GM19023 (cell line): ENCODE results near the gene TNS1.
"Not testable (repeated sequence)": the region's sequence is repeated elsewhere in the genome, so short reads cannot be mapped to it uniquely, and the experiment has no call there.

Source experiments
- ATAC-seq: cut with Tn5 transposase; IDR thresholded peaks from one replicate; pipeline ENCODE4 v1.9.1; 2021; ENCODE audit warnings: mild to moderate bottlenecking, moderate library complexity; ENCODE audit not compliant: unreplicated experiment

Gene TNS1

DNA sequence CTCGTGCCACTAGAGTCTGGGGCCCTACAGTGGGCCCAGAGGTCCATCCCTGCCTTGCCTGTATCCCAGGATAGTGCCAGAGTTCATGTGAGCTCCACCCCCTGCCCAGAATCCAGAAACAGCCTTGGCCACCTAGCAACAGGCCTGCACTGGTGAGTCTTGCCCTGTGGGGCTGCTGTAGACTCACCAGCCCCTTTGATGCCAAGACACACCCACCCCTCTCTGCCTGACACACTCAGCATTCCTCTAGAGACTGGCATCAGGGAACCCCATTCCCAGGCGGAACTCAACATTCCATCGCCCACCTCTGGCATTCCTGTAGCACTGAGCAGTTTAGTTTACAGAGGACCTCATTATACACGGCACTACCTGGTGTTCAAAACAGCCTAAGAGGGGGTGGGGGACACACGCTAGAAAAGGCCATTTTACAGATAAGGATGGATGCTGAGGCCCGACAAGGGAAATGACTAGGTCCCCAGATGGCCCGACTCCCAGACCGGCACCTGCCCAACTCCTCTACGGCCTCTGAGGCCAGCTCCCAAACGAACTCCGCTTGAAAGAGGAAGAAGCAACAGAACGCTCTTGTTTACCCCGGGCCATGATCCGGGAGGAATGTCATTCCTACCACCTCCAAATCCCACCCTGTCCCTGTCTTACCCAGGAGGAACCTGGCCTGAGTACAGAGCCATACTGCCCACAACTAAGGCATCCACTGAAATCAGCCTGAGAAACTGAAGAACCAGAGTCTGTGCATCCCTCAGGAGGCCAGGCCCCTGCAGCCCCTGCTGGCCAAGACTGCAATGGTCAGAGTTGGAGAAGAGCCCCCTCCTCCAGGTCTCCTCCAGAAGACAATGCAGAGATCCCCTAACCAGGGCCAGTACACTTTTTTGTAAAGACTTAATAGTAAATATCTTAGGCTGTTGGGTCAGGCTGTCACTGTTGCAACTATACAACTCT, 180.2 kb downstream of the TNS1 start:
- no peak for ATAC-seq

DNA sequence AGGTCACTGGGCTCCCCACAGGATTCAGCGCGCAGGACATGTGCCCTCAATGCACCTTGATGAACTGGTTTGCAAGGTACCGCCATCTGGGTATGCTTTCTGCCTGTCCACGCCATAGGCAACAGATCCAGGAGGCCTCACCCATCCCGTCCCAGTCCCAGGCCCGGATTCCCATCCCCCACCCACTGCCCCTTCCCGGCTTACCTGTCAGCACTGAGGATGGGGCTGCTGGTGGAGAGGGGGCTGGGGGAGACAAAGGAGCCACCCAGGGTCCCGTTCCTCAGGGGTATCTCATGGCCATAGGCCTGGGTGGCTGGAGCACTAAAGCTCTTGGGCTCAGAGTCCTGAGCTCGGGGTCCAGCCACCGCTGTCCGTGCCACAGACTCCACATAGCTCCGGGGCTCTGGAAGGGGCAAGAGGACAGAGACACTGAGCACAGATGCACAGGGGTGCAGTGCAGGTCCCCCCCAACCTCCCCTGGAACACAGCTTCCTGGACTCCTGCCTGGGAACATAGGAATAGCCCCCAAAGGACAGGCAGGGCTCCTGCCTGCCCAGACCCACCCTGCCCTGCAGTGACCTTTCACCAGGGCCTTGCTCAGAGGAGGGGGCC, 181.2 kb downstream of the TNS1 start:
- ATAC-seq: no peak

DNA sequence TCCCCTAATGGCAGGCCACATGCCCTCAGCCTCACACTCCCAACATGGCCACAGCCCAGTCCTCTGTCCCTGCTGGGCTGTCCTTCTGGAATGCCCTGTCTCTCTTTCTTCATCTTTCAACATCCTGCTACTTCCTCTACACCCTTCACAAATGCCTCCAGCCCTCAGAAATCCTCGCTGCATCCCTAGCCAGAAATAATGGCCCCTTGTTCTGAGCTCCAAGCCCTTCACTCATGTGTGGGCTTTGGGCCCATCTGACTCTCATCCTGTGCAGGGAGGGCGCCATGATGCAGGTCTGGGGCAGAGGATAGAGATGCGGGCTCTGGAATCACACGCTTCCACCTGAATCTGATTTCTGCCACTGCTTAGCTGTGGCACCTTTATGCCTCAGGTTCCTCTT, 181.9 kb downstream of the TNS1 start:
- ATAC-seq: no peak

DNA sequence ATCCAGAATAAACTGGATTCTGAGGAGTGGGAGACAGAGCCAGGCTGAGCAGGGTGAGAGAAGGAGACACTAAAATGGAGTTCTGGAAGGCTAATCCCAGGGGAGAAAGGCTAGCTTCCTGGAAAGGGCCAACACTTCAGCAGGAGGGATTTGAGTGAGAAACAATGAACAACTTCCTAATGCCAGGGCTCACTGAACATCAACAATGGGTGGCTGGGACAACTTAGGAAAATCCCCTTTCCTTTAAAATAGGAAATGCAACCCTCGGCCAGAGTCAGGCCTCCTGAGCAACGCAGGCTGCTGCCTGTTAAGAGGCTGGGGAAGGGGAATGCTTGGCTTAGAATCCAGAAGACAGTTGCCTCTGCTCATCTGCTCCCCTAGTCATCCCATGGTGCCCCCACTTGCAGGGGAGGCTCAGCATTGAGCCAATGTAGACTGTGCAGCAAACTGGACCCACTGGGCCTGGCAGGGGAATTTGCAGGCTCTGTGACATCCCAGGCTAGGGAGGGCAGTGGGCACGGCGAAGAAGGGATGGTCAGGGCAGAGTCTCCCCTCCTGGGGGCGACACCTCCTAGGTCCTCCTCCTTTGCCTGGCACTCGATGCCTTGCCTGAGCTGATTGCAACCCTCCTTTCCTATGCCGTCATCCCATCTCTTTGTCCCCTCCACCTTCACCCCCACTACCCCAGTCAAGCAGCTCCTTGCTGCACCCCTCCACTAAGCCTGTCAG, 182.5 kb downstream of the TNS1 start:
- no peak for ATAC-seq

DNA sequence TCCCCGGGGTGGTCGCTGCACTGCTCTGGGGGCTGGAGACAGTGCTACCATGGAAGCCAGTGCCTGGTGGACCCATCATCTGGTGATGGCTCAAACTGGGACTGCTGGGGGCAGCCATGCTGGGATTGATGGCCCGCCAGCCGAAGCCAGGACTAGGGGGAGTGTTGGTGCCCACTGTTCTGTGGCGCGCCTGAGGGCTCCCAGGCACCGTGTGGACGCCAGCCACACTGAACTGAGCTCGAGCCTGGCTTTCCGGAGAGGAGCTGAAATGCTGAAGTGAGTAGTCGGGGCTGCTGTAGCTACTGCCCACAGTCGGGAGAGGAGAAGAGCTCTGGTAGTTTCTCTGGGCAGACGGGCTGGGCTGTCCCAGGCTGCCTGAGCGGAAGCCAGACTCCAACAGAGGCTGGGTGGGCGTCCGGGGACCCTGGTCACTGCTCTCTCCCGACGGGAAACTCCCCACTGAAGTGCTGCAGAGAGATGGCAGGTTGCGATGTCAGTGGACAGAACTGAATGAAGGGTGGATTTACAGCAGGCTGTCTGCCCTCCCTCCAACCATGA, 184.4 kb downstream of the TNS1 start:
- ATAC-seq: no peak

DNA sequence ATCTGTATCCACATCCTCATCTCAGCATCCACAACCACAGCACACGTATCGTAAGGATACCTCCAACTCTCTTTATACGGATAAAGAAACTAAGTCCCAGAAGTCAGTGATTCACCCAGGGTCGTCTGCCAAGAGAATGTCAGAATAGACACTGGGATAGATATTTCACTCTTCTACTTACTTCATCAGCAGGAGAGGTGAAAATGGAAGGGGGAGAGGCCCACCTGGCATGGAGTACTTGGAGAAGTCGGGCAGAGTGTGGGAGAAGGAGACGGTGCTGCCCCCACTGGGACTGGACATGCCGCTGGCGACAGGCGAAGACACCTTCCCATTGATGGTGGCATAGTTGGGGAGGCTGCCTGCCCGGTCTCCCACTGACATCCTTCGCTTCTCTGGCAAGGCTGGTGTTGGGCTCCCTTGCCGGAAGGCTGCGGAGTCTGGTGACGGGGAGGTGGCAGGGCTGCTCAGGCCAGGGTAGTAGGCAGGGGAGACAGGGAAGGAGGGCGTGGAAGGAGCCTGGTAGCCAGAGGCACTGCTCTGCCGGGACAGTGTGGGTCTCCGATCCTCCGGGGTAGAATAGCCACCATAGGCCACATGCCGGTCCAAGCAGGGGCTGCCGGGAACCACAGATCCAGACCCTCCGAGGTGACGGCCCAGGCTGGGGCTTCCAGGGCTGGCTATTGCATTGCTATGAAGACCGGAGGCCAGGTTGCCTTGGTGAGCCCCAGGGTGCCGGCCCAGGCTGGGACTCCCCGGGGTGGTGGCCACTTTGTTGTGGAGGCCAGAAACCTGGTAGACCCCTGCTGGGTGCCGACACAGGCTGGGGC, 185.1 kb downstream of the TNS1 start:
- no peak for ATAC-seq

DNA sequence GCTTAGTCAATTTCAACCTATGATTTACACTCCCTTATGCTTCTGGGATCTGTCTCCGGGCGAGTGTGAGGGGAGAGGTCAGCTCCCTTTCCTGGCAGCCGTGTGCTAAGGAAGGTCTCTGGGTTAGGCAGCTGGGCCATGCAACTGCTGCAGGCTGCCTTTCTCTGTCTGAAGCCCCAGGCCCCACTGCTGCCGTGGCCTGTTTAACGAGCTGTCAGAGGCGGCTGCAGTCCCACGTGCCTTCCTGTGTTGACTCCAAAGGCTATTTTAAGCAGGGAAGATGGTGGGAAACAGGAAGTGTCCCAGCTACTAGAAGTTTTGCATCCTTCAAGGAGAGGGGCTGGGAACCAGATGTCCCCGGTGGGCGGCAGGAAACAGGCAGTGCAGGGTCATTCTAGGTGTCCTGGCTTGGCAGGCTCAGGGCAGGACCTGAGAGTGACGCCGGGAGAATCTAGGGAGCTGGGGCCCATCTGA, 186.4 kb downstream of the TNS1 start:
- ATAC-seq: no peak

DNA sequence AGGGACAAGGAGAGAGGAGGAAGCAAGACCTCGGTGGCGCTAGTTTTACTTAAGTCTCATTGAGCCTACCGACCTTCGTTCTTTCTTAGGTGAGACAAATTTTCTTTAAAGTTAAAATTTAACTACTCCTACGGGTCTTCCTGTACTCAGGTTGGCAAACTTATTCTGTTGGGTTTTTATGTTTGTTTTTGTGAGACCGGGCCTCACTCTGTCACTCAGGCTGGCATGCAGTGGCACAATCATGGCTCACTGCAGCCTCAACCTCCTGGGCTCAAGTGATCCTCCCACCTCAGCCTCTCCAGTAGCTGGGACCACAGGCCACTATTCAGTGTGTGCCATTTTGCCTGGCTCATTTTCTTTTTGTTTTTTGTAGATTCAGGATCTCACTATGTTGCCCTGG, 189.0 kb downstream of the TNS1 start:
- no peak for ATAC-seq

DNA sequence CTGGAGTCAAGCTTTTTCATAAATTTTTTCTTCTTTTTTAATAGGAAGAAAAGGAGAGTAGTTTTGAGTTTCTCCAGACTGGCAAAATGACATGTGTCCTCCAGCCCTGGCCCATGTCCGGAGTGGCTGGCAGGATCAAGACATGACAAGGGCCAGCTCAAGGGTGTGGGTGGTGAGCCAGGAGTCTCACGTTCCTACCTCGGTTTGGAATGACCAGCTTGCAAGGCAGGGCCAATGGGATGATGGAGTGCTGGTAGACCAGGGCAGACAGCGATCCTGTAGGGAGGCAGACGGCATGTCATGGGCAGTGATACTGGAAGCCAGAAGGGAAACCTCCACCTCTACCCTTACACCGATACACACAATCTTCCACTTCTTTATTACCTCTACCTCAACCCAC, 190.6 kb downstream of the TNS1 start:
- ATAC-seq: no peak

DNA sequence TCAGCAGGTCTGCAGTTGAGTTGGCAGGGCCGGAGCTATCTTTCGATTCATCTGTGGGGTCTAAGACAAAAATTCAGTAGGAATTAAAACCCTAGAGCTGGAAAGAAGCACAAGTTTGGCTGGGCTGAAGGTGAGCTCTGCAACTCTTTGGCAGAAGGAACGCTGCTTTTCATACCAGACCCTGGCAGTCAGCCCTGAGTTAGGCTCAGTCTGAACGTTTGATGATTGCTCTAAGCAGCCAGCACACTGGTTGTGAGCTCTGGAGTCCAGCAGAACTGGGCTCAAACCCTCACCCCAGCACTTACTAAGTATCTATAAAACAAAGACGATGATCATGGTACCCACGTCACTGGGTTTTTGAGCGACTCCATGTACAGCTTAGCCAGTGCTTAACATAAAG, 192.5 kb downstream of the TNS1 start:
- no peak for ATAC-seq

DNA sequence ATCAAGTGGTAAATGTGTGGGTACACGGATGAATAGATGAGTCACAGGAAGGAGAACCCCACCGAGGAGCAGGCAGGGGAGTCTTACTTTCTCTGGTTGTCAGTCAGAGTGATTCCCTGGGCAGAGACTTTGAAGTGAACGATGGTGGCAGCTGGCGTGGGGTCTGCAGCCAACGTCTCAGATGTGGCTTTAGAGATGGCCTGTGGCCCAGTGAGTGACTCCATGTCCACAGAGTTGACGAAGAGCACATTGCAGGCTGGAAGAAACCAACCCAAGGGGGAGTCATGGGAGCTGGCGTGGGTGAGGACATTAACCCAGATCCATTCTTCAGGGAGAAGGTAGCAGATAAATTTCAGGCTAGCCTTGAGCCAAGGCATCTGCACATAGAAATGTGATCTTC, 193.1 kb downstream of the TNS1 start:
- ATAC-seq: no peak

DNA sequence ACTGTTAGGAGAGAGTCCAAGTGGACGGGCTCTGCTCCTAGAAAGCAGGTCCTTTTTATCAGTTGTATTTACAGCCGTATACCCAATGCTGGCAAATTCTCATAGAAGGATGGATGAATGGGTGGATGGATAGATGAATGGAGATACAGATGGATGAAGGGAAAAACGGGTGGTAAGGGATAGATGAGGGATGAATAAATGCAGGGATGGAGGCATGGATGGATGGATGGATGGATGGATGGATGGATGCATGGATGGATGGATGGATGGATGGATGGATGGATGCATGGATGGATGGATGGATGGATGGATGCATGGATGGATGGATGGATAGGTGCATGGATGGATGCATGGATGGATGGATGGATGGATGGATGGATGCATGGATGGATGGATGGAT, 193.8 kb downstream of the TNS1 start:
- not testable (repeated sequence) for ATAC-seq

DNA sequence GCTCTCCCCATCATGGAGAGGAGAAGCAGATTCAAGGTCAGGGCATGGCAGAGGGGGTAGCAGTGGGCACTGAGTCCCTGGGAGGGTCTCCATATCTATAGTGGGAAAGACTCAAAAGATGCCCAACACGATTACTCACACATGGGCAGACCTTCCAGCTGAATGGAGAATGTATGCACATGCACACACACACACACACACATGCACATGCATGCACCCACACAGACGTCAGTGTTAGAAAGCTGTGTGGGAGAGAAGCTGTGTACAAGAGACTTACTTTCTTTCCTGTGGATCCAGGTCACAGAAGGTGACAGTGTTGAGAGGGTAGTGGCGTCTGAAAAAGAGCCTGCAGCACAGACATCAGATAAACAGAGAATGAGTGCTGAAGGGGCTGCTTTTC, 194.5 kb downstream of the TNS1 start:
- ATAC-seq: no peak

DNA sequence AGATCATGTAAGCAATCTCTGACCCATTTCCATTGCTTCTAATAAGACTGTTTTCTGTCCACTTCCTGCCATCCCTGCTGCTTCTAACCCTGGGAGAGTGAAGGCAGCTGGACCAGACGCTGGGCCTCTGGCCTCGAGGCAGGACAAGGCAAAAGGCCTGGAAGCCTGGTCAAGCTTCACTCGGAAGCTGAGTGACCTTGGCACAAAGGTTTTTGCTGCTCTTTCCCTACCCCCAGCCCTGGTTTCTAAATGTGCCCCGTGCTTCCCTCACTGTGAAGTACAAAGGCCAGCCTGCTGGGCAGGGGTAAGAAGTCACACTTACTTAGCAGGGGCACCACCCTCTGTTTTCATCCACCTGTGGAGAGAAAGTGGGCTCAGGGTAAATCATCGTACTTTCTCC, 195.0 kb downstream of the TNS1 start:
- ATAC-seq: no peak

DNA sequence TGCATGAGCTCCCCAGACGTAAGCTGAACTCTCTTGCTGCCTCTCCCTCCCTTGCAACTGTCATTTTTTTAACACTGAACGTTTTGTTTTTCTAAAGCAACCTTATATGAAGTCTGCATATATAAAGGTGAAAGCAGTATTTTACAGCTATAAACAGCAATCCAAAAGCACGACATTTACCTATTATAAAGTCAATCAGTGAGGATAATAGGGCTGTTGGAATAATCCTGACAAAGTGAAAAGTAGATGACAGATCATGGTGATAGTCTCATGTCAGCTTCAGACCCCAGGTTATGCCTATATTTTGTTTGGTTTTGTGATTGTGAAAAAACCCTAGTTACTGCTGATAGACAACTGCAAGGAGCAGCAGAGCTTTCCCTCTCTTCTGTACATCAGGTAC, 195.8 kb downstream of the TNS1 start:
- no peak for ATAC-seq

DNA sequence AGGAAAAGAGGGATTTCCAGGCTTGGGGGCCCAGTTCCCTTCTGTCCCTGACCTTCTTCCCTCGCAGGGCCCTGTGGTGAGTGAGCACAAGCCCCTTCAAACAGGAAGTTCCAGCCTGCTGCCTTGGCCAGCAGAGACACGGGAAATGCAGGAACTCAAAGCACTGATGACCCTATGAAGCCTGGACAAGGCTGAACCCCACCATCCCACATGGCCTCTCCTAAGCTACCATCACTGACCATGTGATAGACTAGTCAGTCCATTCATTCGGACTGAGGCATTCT, 196.4 kb downstream of the TNS1 start:
- no peak for ATAC-seq

DNA sequence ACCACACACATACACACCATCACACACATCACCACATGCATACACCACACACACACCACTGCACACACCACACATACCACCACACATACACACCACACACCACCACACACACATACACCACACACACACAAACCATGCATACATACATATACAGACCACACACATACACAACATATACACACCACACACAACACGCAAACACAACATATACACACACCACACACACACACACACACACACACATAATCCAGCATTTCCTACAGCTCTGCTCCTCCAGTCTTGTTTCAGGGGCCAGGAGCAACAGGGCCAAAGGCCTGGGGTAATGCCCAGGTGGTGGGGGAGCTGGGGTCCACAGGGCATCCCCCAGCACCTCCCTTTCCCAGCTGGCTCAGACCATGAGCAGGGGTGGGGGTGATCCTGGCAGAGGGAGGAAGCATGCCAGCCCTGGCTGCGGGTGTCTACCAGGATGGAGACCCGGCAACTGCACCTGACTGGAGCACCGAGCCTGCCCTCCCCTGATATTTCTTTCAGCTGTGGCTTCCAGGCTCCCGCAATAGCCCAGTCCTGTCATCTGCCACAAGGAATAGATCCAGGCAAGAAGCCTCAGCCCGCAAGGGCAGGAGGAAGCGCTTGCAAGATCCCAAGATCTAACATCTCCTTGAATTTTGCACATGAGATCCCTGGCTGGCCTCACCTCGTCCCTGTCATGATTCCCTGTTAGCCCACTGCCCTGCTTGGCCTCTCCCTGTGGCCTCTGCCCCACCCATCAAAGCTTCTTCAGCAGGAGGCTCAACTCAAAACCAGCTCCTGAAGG, 196.9 kb downstream of the TNS1 start:
- no peak for ATAC-seq

DNA sequence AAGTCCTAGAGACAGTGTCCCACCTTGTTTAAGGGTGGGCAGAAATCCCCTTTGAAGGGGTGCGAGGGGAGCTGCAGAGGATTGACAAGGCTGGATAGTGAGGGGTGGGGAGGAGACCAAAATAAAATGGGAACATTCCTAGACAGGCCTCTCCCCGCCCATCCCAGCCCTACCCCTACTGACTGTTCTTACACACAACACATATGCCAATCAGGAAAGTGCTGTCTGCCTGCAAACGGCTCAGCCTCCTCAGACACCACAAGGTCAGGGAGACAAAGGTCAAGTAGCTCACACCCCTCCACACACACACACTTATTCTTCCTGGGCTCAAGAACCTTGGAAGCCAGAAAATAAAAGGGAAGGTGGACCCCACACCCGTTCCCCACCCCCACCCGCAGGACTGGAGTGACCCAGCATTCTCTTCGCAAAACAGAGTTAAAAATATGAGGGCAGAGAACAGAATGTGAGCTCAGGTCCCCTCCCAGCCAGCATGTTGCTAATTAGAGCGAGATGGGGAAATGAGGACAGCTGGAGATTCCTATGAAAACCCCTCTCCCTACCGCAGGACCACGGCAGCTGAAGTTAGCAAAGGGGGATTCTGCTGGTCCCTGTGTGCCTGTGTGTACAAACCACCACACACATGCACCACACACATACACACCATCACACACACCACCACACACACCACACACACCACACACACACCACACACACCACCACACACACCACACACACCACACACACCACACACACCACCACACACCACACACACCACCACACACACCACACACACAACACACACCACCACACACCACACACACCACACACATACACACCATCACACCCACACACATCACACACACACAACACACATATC, 197.8 kb downstream of the TNS1 start:
- no peak for ATAC-seq

DNA sequence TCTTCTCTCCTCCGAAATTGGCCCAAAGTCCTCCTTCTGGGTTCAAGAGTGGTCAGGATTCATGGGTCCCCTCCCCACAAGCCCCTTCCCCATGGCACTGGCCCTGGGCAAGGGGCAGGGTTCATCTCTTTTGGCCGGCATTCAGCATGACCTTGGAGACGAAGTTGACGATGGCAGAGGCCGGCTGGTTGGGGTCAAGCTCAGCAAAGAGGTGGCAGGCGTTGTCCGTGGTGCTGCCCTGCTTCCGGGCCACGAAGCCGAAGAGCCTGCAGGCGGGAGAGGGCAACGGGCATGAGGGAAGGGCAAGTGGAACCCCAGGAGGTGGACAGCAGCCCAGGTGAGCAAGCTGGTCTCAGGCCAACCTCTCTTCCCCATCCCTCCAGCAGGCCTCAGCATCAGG, 198.5 kb downstream of the TNS1 start:
- ATAC-seq: no peak
